ENCODE data around the gene CCR6. TPM values are rescaled to one million over a fixed set of nuclear protein-coding genes. Genes with fewer than 3 reads are reported as not detected.

CCR6 gene
- total RNA-seq, 3 donors from 2014 or later = 0.73 TPM; not detected in 2

- no peak for DNase-seq (ENCODE audit: low spot score in 2 of 2)
- Histone ChIP-seq H3K27ac (no peak overlapping the region), H3K36me3 (no peaks in the 10 kb centered on the region), H3K4me1 (no peaks in the 10 kb centered on the region), H3K27me3 (peaks cover 0 to 4% of the 10 kb centered on the region in 2 donors), H3K4me3 (no peak overlapping the region), H3K9me3 (no peaks in the 10 kb centered on the region)
- intact Hi-C loops (cut with DNase I; ENCODE audit: low total_unique reads) = no loop called here
- TF ChIP-seq CTCF (IDR thresholded peaks at IDR 0.05) = no peak
- no peak for TF ChIP-seq POLR2A (IDR thresholded peaks at IDR 0.05)
- no peak for TF ChIP-seq POLR2AphosphoS5 (IDR thresholded peaks at IDR 0.05)
Measured at GRCh38 chr6:167154291-167154690, 31.4 kb downstream of the CCR6 start.

GRCh38 chr6:167154895-167155294 is 32.0 kb downstream of the CCR6 start:
- DNase-seq (ENCODE audit: low spot score in 2 of 2) = no peak
- peaks cover 0 to 4% of the 10 kb centered on the region in 2 donors for H3K27me3 ChIP-seq
- no peak overlapping the region for H3K4me3 ChIP-seq
- no peak overlapping the region for H3K27ac ChIP-seq
- H3K4me1 ChIP-seq = no peaks in the 10 kb centered on the region
- H3K36me3 ChIP-seq = no peaks in the 10 kb centered on the region
- TF ChIP-seq POLR2AphosphoS5 (IDR thresholded peaks at IDR 0.05) (no peak), CTCF (IDR thresholded peaks at IDR 0.05) (no peak)
- H3K9me3 ChIP-seq = no peaks in the 10 kb centered on the region
- intact Hi-C loops (cut with DNase I; ENCODE audit: low total_unique reads) = no loop called here

- H3K4me3 ChIP-seq = peak overlapping the region in 2 of 3 donors; percentile 6 to 40
- intact Hi-C loops (cut with DNase I; ENCODE audit: low total_unique reads) = no loop called here
- H3K4me1 ChIP-seq = no peaks in the 10 kb centered on the region
- no peak overlapping the region for H3K27ac ChIP-seq
- TF ChIP-seq POLR2AphosphoS5 (IDR thresholded peaks at IDR 0.05) (no peak), CTCF (IDR thresholded peaks at IDR 0.05) (no peak), POLR2A (IDR thresholded peaks at IDR 0.05) (no peak)
- H3K36me3 ChIP-seq = no peaks in the 10 kb centered on the region
- no peaks in the 10 kb centered on the region for H3K9me3 ChIP-seq
- H3K27me3 ChIP-seq = no peaks in the 10 kb centered on the region
- DNase-seq (ENCODE audit: low spot score in 2 of 2) = no peak
Measured at GRCh38 chr6:167157414-167157813, 34.5 kb downstream of the CCR6 start.

- Histone ChIP-seq H3K27me3 (no peaks in the 10 kb centered on the region), H3K27ac (no peak within 1 kb of the TSS), H3K9me3 (no peaks in the 10 kb centered on the region), H3K36me3 (no peaks in the 10 kb centered on the region), H3K4me1 (no peaks in the 10 kb centered on the region), H3K4me3 (peak within 1 kb of the TSS in 2 of 3 donors; percentile 6 to 40)
- TF ChIP-seq POLR2AphosphoS5 (IDR thresholded peaks at IDR 0.05) (no peak), POLR2A (IDR thresholded peaks at IDR 0.05) (no peak), CTCF (IDR thresholded peaks at IDR 0.05) (no peak)
- intact Hi-C loops (cut with DNase I; ENCODE audit: low total_unique reads) = no loop called here
- DNase-seq (ENCODE audit: low spot score in 2 of 2) = no peak
Measured at GRCh38 chr6:167157863-167158262, 35.0 kb downstream of the CCR6 start, which contains the start of gene GPR31. Gene GPR31, minus strand, starts transcription at chr6:167157980. Its CDS starts 149 bp downstream, at chr6:167157831.

GRCh38 chr6:167161851-167162467 is 39.1 kb downstream of the CCR6 start:
- Histone ChIP-seq H3K4me3 (no peak overlapping the region), H3K36me3 (no peaks in the 10 kb centered on the region), H3K27ac (no peak overlapping the region), H3K9me3 (no peaks in the 10 kb centered on the region), H3K4me1 (no peaks in the 10 kb centered on the region), H3K27me3 (peaks cover 0 to 3% of the 10 kb centered on the region in 2 donors)
- TF ChIP-seq POLR2A (IDR thresholded peaks at IDR 0.05) (no peak), CTCF (IDR thresholded peaks at IDR 0.05) (no peak), POLR2AphosphoS5 (IDR thresholded peaks at IDR 0.05) (no peak)
- DNase-seq (ENCODE audit: low spot score in 2 of 2) = no peak
- intact Hi-C loops (cut with DNase I; ENCODE audit: low total_unique reads) = no loop called here

All from breast epithelium (tissue), 4 donors.